ENCODE results near the gene CD300H.

The CD300H gene

DNA sequence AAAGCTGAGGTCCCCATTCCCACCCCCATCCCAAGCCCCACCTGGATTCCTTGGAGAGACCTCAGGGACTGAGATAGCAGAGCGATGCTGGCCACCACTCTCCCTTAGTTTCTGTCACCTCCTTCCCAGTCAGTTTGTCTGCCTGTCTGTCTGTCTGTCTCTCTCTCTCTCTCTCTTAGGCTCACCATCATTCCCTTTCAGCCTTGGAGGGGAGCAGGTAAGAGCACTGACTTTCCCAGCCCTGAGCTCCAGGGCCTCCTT, 41.9 kb downstream of the CD300H start:
- DNase-seq (ENCODE audit: low read depth): no peak
- H3K4me3 ChIP-seq (replicated peaks; ENCODE audit: low read depth, low read length): no peak overlapping the region
- TF ChIP-seq, protein P1, sequence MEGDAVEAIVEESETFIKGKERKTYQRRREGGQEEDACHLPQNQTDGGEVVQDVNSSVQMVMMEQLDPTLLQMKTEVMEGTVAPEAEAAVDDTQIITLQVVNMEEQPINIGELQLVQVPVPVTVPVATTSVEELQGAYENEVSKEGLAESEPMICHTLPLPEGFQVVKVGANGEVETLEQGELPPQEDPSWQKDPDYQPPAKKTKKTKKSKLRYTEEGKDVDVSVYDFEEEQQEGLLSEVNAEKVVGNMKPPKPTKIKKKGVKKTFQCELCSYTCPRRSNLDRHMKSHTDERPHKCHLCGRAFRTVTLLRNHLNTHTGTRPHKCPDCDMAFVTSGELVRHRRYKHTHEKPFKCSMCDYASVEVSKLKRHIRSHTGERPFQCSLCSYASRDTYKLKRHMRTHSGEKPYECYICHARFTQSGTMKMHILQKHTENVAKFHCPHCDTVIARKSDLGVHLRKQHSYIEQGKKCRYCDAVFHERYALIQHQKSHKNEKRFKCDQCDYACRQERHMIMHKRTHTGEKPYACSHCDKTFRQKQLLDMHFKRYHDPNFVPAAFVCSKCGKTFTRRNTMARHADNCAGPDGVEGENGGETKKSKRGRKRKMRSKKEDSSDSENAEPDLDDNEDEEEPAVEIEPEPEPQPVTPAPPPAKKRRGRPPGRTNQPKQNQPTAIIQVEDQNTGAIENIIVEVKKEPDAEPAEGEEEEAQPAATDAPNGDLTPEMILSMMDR (IDR thresholded peaks at IDR 0.05; ENCODE audit: low read length, missing control alignments): no peak

DNA sequence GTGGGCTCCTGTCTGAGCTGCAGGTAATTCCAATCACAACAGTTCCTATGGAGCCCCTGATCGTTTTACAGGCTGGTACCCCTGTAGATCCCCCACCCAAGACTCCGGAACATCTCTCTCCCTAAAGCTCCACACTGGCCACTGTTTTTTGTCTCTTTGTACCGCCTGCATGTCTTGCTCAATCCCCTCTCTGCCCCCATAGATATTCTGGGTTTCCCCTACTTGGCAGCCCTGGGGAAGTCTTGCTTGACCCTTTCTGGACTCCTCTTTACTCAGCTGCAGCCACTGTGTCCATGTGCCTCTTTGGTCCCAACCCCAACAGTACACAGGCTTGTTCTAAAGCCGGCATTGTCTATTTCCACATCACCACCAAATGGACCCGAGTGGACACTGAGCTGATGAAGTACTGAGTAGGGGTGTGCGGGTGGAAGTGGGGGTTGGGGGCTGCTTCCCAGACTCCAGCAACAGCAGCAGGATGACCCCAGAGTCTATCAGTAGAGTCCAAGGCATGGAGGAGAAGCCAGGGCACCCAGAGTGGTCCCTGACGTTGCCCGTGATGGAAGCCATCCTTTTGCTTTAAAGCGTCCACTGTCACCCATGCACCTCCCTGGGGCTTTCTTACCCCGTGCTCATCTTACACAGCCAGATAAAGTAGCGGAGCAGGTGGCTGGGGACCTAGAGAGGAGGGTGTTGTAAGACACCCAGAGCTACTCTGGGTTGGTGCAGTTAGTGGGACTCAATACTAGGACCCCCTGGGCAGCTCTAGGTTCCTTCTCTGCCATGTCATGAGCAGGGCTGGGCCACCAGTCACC, 42.5 kb downstream of the CD300H start:
- DNase-seq (ENCODE audit: low read depth): no peak
- TF ChIP-seq, protein P1 (IDR thresholded peaks at IDR 0.05; ENCODE audit: low read length, missing control alignments): no peak
- H3K4me3 ChIP-seq (replicated peaks; ENCODE audit: low read depth, low read length): no peak overlapping the region

DNA sequence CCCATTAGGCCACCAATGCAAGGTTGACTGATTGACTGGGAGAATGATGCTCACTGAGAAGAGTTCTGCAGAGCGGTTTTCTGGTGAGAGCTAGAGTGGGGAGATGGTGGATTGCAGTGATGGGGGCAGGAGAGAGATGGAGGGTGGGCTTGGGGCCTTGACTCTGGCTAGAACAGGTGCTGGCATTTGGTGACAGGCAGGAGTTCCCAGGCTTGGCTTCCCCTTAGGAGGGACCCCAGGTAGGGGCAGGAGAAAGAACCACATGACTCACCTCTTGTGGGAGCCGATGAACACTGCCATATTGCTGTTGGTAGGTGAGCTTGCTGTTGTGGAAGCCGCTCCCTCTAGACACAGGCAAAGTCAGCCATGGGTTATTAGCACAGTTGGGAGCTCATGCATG, 44.0 kb downstream of the CD300H start:
- DNase-seq (ENCODE audit: low read depth): no peak
- TF ChIP-seq, protein P1 (IDR thresholded peaks at IDR 0.05; ENCODE audit: low read length, missing control alignments): no peak
- no peak overlapping the region for H3K4me3 ChIP-seq (replicated peaks; ENCODE audit: low read depth, low read length)

DNA sequence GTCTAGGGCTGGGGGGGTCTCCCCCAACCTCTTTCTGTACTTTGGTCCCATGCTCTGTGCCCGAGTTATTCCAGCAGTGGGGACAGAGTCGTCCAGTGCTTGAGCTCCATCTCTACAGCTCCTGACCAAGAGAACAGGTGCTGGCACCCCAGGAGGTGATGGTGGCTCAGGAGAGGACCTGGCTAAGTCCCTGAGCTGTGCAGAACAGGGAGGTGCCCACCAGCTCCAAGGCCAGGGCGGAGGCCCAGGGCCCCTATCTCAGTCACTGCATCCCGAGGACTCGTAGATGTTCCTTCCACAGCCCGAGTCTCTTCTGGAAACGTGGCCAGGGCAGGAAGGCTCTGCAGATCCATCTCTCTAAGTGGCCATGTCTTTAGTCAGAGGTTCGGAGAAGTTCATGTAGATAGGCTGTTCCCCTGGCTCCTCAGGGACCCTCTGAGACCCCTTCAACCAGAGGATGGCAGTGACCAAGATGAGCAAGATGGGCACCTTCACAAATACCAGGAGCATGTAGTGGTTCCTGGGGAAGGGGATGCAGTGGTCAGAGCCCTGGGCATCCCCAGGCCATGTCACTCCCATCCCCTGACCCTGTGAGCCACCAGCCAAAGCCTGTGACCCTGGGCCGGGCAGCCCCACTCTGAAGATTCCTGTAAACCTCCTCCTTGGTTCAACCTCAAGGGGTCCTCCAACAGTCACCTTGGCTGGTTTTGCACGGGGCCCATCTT, 44.8 kb downstream of the CD300H start:
- TF ChIP-seq, protein P1 (IDR thresholded peaks at IDR 0.05; ENCODE audit: low read length, missing control alignments): no peak
- no peak overlapping the region for H3K4me3 ChIP-seq (replicated peaks; ENCODE audit: low read depth, low read length)
- no peak for DNase-seq (ENCODE audit: low read depth)

DNA sequence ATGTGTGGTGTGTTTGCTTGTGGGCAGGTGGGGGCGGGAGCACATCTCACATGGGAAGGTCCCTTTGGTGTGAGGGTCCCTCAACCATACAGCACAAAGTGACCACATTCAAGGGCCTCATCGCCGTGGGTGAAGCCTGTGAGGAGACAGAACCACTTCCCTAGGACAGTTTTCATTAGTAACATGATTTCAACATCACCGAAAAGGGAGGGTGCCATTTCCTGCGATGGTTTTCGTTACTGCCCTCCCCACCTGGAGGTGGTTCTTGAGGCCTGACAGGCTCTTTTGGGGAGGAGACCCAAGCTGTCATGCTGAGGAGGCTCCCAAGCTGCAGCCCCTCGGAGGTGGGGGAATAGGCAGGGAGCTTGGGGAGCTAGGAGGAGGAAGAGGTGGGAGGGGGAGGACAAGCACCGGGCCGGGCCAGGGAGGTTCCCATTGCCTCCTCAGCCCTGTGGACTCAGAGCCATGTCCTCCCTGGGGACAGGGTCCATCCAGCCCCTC, 45.6 kb downstream of the CD300H start:
- DNase-seq (ENCODE audit: low read depth): no peak
- TF ChIP-seq, protein P1 (IDR thresholded peaks at IDR 0.05; ENCODE audit: low read length, missing control alignments): no peak
- no peak overlapping the region for H3K4me3 ChIP-seq (replicated peaks; ENCODE audit: low read depth, low read length)

DNA sequence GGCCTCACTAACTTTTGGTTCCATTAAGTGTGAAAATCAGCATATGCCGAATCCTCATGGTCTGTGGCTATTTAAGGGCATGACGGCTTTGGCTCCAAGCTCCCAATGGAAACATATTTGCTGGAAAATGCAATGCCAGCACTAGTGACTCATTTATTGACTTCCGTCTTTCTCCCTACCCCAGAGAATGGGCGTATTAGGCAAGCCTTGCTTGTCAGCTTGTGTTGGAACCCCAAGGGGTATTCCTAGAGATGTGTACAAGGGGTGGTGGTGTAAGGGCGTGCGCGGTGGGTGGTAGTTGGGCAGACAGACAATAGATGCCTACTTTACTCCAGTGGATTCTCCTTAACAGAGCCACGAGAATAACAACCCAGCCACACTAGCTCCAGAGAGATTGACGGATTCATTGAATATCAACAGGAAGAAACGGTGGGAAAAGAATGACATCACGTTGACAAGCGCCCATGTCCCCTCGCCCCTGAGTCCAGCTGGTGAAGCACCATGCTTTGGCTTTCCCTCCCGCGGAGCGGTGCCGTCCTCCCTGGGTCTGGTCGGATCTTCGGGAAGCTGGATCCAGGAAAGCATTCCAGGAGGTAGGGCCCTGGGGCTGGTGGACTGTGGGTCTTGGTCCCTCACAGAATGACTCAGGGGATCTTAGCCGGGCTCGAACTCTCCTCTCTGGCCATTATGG, 46.4 kb downstream of the CD300H start:
- no peak overlapping the region for H3K4me3 ChIP-seq (replicated peaks; ENCODE audit: low read depth, low read length)
- TF ChIP-seq, protein P1 (IDR thresholded peaks at IDR 0.05; ENCODE audit: low read length, missing control alignments): no peak
- no peak for DNase-seq (ENCODE audit: low read depth)

Data from fibroblast of pulmonary artery (primary cell).